ENCODE data around the gene XXYLT1. TPM values are rescaled to one million over a fixed set of nuclear protein-coding genes. Genes with fewer than 3 reads are reported as not detected.

Gene XXYLT1
- total RNA-seq, 2 experiments from 2014 or later = 5.4 to 5.7 TPM

- ATAC-seq (no peak), DNase-seq (no peak)
- POLR2A ChIA-PET = no interaction called here
- intact Hi-C loops (cut with DNase I, micrococcal nuclease) = no loop called here
- Mint-ChIP-seq H3K4me3 (no peak overlapping the region), H3K9me3 (ENCODE audit: low read depth) (no peaks in the 10 kb centered on the region), H3K36me3 (ENCODE audit: low read depth) (no peaks in the 10 kb centered on the region), H3K4me1 (no peaks in the 10 kb centered on the region), H3K27ac (no peak overlapping the region), H3K27me3 (no peaks in the 10 kb centered on the region)
- CTCF ChIA-PET = interaction anchor here (0.6 to 1.1 kb wide), 2 partner anchors 446 to 639 kb away, joined by 3 to 4 read pairs; no protein-coding TSS in a partner anchor
These were observed 154.4 kb downstream of the XXYLT1 start for GRCh38 chr3:195116407-195117185.

GRCh38 chr3:195115600-195116406, 155.2 kb downstream of the XXYLT1 start:
- ATAC-seq (no peak), DNase-seq (no peak)
- CTCF ChIA-PET = interaction anchor here (0.6 to 1.1 kb wide), 2 partner anchors 445 to 638 kb away, joined by 3 to 4 read pairs; no protein-coding TSS in a partner anchor
- H3K27me3 Mint-ChIP-seq = no peaks in the 10 kb centered on the region
- POLR2A ChIA-PET = no interaction called here
- H3K4me3 Mint-ChIP-seq = no peak overlapping the region
- intact Hi-C loops (cut with DNase I, micrococcal nuclease) = no loop called here
- no peaks in the 10 kb centered on the region for H3K9me3 Mint-ChIP-seq (ENCODE audit: low read depth)
- no peak overlapping the region for H3K27ac Mint-ChIP-seq
- no peaks in the 10 kb centered on the region for H3K4me1 Mint-ChIP-seq
- H3K36me3 Mint-ChIP-seq (ENCODE audit: low read depth) = no peaks in the 10 kb centered on the region

- CTCF ChIA-PET = interaction anchor here (0.9 to 1.1 kb wide), 2 partner anchors 53 to 444 kb away, joined by 3 to 4 read pairs; no protein-coding TSS in a partner anchor
- no peak overlapping the region for H3K4me3 Mint-ChIP-seq
- no peaks in the 10 kb centered on the region for H3K27me3 Mint-ChIP-seq
- H3K9me3 Mint-ChIP-seq (ENCODE audit: low read depth) = no peaks in the 10 kb centered on the region
- H3K4me1 Mint-ChIP-seq = no peaks in the 10 kb centered on the region
- H3K27ac Mint-ChIP-seq = no peak overlapping the region
- no peaks in the 10 kb centered on the region for H3K36me3 Mint-ChIP-seq (ENCODE audit: low read depth)
- intact Hi-C loops (cut with DNase I, micrococcal nuclease) = no loop called here
- POLR2A ChIA-PET = no interaction called here
- DNase-seq = no peak
- ATAC-seq = no peak
These were observed 156.0 kb downstream of the XXYLT1 start for GRCh38 chr3:195114786-195115599.

- ATAC-seq = no peak
- intact Hi-C loops (cut with DNase I, micrococcal nuclease) = no loop called here
- H3K4me3 Mint-ChIP-seq = no peak overlapping the region
- no peaks in the 10 kb centered on the region for H3K4me1 Mint-ChIP-seq
- H3K9me3 Mint-ChIP-seq (ENCODE audit: low read depth) = no peaks in the 10 kb centered on the region
- H3K27ac Mint-ChIP-seq = no peak overlapping the region
- ChIA-PET POLR2A (no interaction called here), CTCF (interaction anchor here (0.6 to 1.0 kb wide), 3 partner anchors 11 to 431 kb away, joined by 3 to 4 read pairs (median 4); no protein-coding TSS in a partner anchor)
- no peak for DNase-seq
- no peaks in the 10 kb centered on the region for H3K27me3 Mint-ChIP-seq
- H3K36me3 Mint-ChIP-seq (ENCODE audit: low read depth) = no peaks in the 10 kb centered on the region
These were observed 157.2 kb downstream of the XXYLT1 start for GRCh38 chr3:195113536-195114425.

GRCh38 chr3:195113048-195113447, 157.9 kb downstream of the XXYLT1 start:
- H3K36me3 Mint-ChIP-seq (ENCODE audit: low read depth) = no peaks in the 10 kb centered on the region
- no peaks in the 10 kb centered on the region for H3K27me3 Mint-ChIP-seq
- H3K27ac Mint-ChIP-seq = no peak overlapping the region
- ATAC-seq (no peak), DNase-seq (no peak)
- no peaks in the 10 kb centered on the region for H3K9me3 Mint-ChIP-seq (ENCODE audit: low read depth)
- ChIA-PET CTCF (interaction anchor here (0.6 to 1.0 kb wide), 3 partner anchors 12 to 431 kb away, joined by 3 to 4 read pairs (median 3); no protein-coding TSS in a partner anchor), POLR2A (no interaction called here)
- H3K4me3 Mint-ChIP-seq = no peak overlapping the region
- no peaks in the 10 kb centered on the region for H3K4me1 Mint-ChIP-seq
- intact Hi-C loops (cut with DNase I, micrococcal nuclease) = no loop called here

GRCh38 chr3:195112361-195112791, 158.6 kb downstream of the XXYLT1 start:
- ATAC-seq = no peak
- no peaks in the 10 kb centered on the region for H3K4me1 Mint-ChIP-seq
- H3K27ac Mint-ChIP-seq = no peak overlapping the region
- ChIA-PET CTCF (interaction anchor here (0.7 to 0.8 kb wide), 2 partner anchors 17 to 38 kb away, joined by 3 read pairs; no protein-coding TSS in a partner anchor), POLR2A (no interaction called here)
- intact Hi-C loops (cut with DNase I, micrococcal nuclease) = no loop called here
- DNase-seq = no peak
- H3K9me3 Mint-ChIP-seq (ENCODE audit: low read depth) = no peaks in the 10 kb centered on the region
- no peaks in the 10 kb centered on the region for H3K36me3 Mint-ChIP-seq (ENCODE audit: low read depth)
- no peaks in the 10 kb centered on the region for H3K27me3 Mint-ChIP-seq
- H3K4me3 Mint-ChIP-seq = no peak overlapping the region

GRCh38 chr3:195111766-195112165, 159.2 kb downstream of the XXYLT1 start:
- CTCF ChIA-PET = interaction anchor here (0.8 kb wide), 1 partner anchor 39 kb away, joined by 3 read pairs; no protein-coding TSS in a partner anchor
- intact Hi-C loops (cut with DNase I, micrococcal nuclease) = no loop called here
- no peak for ATAC-seq
- POLR2A ChIA-PET = no interaction called here
- Mint-ChIP-seq H3K4me1 (no peaks in the 10 kb centered on the region), H3K27ac (no peak overlapping the region), H3K9me3 (ENCODE audit: low read depth) (no peaks in the 10 kb centered on the region), H3K36me3 (ENCODE audit: low read depth) (no peaks in the 10 kb centered on the region), H3K4me3 (no peak overlapping the region), H3K27me3 (no peaks in the 10 kb centered on the region)
- no peak for DNase-seq

- POLR2A ChIA-PET = no interaction called here
These were observed 159.6 kb downstream of the XXYLT1 start for GRCh38 chr3:195111319-195111705.

GRCh38 chr3:195110647-195111318, 160.2 kb downstream of the XXYLT1 start:
- Mint-ChIP-seq H3K4me3 (no peak overlapping the region), H3K27ac (no peak overlapping the region), H3K4me1 (peaks cover 4% of the 10 kb centered on the region), H3K27me3 (no peaks in the 10 kb centered on the region), H3K9me3 (ENCODE audit: low read depth) (no peaks in the 10 kb centered on the region), H3K36me3 (ENCODE audit: low read depth) (no peaks in the 10 kb centered on the region)
- ChIA-PET CTCF (interaction anchor here (0.6 kb wide), 1 partner anchor 114 kb away, joined by 3 read pairs; no protein-coding TSS in a partner anchor), POLR2A (no interaction called here)
- DNase-seq (no peak), ATAC-seq (no peak)
- intact Hi-C loops (cut with DNase I, micrococcal nuclease) = no loop called here

More at GRCh38 chr3:195111319-195111705, 159.6 kb downstream of the XXYLT1 start:
- Mint-ChIP-seq H3K9me3 (ENCODE audit: low read depth) (no peaks in the 10 kb centered on the region), H3K36me3 (ENCODE audit: low read depth) (no peaks in the 10 kb centered on the region), H3K4me1 (peaks cover under 1% of the 10 kb centered on the region), H3K4me3 (no peak overlapping the region), H3K27me3 (no peaks in the 10 kb centered on the region), H3K27ac (no peak overlapping the region)
- CTCF ChIA-PET = no interaction called here
- ATAC-seq (no peak), DNase-seq (no peak)
- intact Hi-C loops (cut with DNase I, micrococcal nuclease) = no loop called here

- H3K4me3 Mint-ChIP-seq = no peak overlapping the region
- no peak for DNase-seq
- intact Hi-C loops (cut with DNase I, micrococcal nuclease) = no loop called here
- H3K36me3 Mint-ChIP-seq (ENCODE audit: low read depth) = no peaks in the 10 kb centered on the region
- H3K4me1 Mint-ChIP-seq = peaks cover 4% of the 10 kb centered on the region
- POLR2A ChIA-PET = no interaction called here
- H3K27ac Mint-ChIP-seq = no peak overlapping the region
- H3K9me3 Mint-ChIP-seq (ENCODE audit: low read depth) = no peaks in the 10 kb centered on the region
- CTCF ChIA-PET = no interaction called here
- no peak for ATAC-seq
- no peaks in the 10 kb centered on the region for H3K27me3 Mint-ChIP-seq
These were observed 161.8 kb downstream of the XXYLT1 start for GRCh38 chr3:195109098-195109657.
